ENCODE results near the gene ZRANB1.

Gene ZRANB1

GRCh38 chr10:125029584-125030242 lies 87.8 kb downstream of the ZRANB1 start:
- TF ChIP-seq, protein P1, sequence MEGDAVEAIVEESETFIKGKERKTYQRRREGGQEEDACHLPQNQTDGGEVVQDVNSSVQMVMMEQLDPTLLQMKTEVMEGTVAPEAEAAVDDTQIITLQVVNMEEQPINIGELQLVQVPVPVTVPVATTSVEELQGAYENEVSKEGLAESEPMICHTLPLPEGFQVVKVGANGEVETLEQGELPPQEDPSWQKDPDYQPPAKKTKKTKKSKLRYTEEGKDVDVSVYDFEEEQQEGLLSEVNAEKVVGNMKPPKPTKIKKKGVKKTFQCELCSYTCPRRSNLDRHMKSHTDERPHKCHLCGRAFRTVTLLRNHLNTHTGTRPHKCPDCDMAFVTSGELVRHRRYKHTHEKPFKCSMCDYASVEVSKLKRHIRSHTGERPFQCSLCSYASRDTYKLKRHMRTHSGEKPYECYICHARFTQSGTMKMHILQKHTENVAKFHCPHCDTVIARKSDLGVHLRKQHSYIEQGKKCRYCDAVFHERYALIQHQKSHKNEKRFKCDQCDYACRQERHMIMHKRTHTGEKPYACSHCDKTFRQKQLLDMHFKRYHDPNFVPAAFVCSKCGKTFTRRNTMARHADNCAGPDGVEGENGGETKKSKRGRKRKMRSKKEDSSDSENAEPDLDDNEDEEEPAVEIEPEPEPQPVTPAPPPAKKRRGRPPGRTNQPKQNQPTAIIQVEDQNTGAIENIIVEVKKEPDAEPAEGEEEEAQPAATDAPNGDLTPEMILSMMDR (conservative IDR thresholded peaks at IDR 0.05; ENCODE audit: low read depth, low read length), result no peak
- DNase-seq (ENCODE audit: low read depth), result peak; percentile 42

DNA sequence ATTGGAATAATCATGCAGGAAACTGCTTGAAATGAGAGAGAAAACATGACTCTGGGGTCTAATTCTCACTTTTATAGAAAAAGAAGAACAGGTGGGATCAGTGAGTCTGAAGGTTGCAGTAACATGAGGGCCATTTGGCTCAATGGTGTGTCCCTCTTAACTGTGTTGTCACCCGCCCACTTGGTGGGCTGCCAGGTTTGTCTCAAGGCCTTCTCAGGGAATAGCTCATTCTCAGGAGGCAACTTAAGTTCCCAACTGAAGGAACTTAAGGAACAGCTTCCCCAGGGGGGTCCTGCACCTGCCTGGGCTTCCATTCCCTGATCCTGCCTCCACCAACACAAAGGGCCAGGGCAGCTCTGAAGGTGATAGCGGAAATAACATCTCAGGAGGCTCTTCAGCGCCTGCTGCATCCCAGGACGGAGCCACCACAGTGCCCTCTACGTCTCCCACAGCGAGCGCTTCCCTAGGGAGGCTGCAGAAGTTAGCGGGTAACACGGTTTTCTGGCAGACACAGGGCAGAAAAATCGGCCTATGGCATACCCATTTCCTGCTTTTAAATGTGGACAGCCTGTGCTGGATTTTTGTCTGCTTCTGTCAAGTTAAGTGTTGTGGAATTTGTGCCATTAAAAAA lies 88.8 kb downstream of the ZRANB1 start:
- TF ChIP-seq, protein P1 (conservative IDR thresholded peaks at IDR 0.05; ENCODE audit: low read depth, low read length), result no peak
- H3K4me3 ChIP-seq (ENCODE audit: low read depth, low read length), result no peak overlapping the region
- DNase-seq (ENCODE audit: low read depth), result no peak

More at GRCh38 chr10:125029584-125030242, 87.8 kb downstream of the ZRANB1 start:
- no peak overlapping the region for H3K4me3 ChIP-seq (ENCODE audit: low read depth, low read length)

GRCh38 chr10:125032474-125033020 lies 90.6 kb downstream of the ZRANB1 start:
- no peak for DNase-seq (ENCODE audit: low read depth)
- no peak overlapping the region for H3K4me3 ChIP-seq (ENCODE audit: low read depth, low read length)
- TF ChIP-seq, protein P1 (conservative IDR thresholded peaks at IDR 0.05; ENCODE audit: low read depth, low read length), result no peak

- TF ChIP-seq, protein P1 (conservative IDR thresholded peaks at IDR 0.05; ENCODE audit: low read depth, low read length), result no peak
- no peak overlapping the region for H3K4me3 ChIP-seq (ENCODE audit: low read depth, low read length)
- DNase-seq (ENCODE audit: low read depth), result no peak
Measured at GRCh38 chr10:125033146-125033924, 91.4 kb downstream of the ZRANB1 start.

GRCh38 chr10:125034675-125035074 lies 92.8 kb downstream of the ZRANB1 start:
- no peak overlapping the region for H3K4me3 ChIP-seq (ENCODE audit: low read depth, low read length)
- TF ChIP-seq, protein P1 (conservative IDR thresholded peaks at IDR 0.05; ENCODE audit: low read depth, low read length), result no peak
- DNase-seq (ENCODE audit: low read depth), result peak; percentile 39

- DNase-seq (ENCODE audit: low read depth), result peak; percentile 91
Measured at GRCh38 chr10:125035136-125035535, 93.2 kb downstream of the ZRANB1 start.

More at GRCh38 chr10:125035136-125035535, 93.2 kb downstream of the ZRANB1 start:
- H3K4me3 ChIP-seq (ENCODE audit: low read depth, low read length), result peak overlapping the region; percentile 9
- TF ChIP-seq, protein P1 (conservative IDR thresholded peaks at IDR 0.05; ENCODE audit: low read depth, low read length), result no peak
